RPMI7951 (cell line): ENCODE results near the gene GPC6. TPM values are rescaled to one million over a fixed set of nuclear protein-coding genes. Genes with fewer than 3 reads are reported as not detected.
"Not testable (repeated sequence)": the region's sequence is repeated elsewhere in the genome, so short reads cannot be mapped to it uniquely, and the experiment has no call there.

Experiments
- DNase-seq: peaks from one replicate; pipeline ENCODE4 v3.0.0-alpha.2; 2012; ENCODE audit warnings: low read depth
- total RNA-seq: library from RNA; depleted of rRNA; stranded (reverse); fragments of >200 nt; shearing (Covaris generic); gene quantifications from 2 replicates; pipeline ENCODE4 v1.2.3, GENCODE V29; 2014

GPC6 gene
- total RNA-seq, 1 experiment from 2014 or later = under 0.01 TPM

DNA sequence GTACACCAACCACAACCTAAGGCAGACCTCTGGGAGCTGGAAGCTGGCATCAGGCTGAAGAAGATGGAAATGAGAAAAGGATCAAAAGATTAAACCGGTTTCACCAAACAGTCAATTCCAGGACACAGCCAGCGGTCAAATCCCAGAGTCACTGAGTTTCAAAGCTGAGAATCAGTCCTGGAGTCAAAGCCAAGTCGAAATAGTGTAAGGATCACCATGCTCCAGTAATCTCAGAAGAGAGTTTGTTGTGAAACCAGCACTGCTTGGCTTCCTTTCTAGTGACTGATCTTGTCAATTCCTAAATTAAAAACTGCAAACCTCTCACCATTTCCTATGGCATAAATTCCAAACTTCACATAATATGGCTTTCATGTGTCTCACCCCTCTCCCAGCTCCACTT is 198.8 kb downstream of the GPC6 start:
- no peak for DNase-seq

DNA sequence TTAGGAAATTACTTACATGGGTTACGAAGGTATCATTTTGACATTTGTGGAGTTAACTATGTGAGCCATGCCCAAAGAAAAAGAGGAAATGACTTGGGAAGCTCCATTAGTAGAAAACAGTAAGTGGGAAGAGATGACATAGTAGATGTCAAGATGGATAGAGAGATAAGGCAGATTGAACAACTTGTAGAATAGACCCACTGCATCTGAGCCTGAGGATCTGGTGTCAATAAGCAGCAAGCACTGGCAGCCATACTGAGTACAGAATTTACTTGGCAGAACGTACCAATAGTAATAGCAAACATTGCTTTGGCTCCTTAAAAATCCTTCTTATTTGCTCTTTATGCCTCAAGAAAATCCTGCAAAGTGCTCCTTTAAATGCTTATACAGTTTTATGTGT is 203.8 kb downstream of the GPC6 start:
- DNase-seq = no peak

DNA sequence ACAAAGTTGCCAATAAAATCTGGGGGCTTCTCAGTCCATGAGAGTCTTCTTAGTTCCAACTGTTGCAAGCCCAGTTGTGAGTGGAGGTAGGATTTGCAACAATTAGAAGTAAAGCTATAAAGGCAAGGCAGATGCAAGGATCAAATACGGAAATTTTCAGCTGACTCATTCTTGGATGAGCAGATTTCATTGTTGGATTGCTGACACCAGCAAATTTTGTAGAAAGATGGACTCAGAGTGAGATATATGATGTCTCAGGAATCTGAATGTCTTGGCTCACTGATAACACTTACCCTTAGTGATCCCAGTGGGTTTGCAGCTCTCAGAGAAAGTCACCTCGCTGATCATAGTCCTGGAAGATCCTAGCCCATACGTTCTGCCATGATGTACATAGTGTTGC is 209.0 kb downstream of the GPC6 start:
- DNase-seq = no peak

DNA sequence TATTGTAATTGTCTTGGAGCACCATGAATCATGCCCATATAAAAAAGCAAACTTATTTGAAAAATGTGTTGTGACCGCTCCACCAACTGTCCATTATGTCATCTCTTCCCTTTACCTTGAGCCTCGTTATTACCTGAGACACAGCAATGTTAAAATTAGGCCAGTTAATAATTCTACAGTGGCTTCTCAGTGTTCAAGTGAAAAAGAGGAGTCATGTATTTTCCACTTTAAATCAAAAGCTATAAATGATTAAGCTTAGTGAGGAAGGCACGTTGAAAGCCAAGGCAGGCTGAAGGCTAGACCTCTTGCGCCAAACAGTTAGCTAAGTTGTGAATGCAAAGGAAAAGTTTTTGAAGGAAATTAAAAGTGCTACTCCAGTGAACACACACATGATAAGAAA is 210.5 kb downstream of the GPC6 start:
- no peak for DNase-seq

DNA sequence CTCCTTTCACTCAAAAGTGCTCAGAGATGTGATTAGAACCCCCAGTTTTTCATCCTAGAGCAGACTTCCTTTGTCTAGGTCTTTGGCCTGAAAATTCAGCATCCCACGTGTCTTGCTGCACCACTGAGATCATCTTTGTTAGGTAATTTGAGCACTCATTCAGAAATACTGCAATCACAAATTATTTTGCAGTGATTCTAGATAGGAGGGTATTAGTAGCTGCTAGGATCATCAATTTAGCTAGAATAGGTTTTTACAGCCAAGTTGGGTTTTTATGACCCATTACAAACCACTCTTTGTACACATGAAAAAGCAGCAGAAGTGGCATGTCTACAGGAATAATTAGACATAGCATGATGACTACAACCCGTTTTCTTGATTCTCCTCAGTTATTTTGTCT is 219.6 kb downstream of the GPC6 start:
- DNase-seq = no peak

DNA sequence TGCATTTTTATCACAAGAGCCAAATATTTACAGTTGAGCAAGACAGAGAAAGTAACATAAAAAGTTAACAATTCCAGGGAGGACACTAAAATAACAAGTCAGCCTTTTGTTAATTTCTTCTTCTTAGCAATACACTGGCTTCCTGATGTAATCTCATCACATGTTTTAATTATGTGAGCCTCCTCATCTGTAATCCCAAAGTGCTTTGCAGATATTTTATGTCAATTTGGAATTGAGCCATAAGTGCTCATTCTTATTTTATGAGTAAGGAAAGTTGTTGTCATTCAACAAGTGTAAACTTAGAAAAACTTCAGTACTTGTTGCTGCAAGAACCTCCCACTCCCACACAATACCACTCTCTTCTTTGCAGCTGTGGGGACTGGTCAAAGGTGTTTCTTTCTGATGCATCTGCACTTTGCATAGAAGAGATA is 223.6 kb downstream of the GPC6 start:
- DNase-seq = no peak

DNA sequence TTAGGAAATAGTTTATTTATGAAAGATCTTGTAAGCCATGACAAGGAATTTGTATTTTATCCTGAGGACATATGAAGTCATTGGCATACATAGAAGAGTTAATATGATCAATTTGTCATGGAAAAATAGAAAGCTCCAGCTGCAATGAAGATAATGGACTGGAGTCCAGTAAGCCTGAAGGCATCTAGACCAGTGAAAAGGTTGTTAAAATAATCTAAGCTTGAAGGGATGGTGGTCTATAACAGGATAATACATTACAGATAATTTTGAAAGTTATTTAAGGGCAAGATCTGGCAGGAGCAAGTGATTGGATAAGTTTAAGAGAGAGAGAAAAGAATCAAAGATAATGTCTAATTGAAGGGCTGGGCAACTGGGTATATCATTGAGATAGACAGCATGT is 224.2 kb downstream of the GPC6 start:
- no peak for DNase-seq

DNA sequence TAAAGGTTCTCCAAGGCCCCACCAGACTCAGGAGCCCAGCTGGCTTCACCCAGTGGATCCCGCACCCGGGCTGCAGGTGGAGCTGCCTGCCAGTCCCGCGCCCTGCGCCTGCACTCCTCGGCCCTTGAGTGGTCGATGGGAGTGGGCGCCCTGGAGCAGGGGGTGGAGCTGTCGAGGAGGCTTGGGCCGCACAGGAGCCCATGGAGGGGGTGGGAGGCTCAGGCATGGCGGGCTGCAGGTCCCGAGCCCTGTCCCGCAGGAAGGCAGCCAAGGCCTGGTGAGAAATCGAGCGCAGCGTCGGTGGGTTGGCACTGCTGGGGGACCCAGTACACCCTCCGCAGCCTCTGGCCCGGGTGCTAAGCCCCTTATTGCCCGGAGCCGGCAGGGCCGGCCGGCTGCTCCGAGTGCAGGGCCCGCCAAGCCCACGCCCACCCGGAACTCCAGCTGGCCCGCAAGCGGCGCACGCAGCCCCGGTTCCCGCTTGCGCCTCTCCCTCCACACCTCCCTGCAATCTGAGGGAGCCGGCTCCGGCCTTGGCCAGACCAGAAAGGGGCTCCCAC is 228.1 kb downstream of the GPC6 start:
- DNase-seq = not testable (repeated sequence)

DNA sequence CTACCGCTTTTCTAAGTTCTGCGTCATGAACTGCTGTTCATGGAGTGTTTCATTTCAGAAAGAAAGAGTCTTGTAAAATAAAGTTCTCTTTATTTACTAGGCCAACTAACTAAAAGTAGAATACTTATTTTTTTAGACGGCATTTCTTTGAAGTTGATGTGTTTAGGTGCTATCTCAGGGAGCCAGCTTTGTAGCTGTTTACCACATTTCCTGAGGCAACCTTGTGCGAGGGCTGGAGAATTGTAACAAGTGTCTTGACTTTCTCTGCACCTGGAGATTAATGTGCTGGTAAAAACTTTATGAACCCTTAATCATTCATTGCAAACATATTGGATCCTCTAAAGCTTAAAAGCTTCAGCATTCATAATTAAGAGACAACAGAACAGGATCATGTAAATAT is 229.3 kb downstream of the GPC6 start:
- DNase-seq = no peak

DNA sequence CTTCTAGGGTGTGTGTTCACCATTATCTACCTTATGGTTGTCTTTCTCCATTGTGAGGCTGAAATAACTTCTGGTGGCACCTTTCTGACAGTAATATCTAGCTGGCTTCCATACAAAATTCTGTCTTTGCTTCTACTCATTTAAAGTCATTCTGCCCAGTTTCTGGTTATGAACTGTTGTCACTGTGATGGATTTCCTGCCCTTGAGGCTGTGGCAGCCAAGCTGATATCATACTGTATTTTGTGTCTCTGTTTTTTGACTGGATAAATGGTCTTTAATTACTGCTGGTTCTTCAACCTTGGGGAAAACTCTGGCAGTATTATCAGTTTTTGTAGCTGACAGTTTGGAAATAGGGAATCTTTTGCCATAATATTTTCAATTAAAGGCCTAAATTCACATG is 233.4 kb downstream of the GPC6 start:
- no peak for DNase-seq

DNA sequence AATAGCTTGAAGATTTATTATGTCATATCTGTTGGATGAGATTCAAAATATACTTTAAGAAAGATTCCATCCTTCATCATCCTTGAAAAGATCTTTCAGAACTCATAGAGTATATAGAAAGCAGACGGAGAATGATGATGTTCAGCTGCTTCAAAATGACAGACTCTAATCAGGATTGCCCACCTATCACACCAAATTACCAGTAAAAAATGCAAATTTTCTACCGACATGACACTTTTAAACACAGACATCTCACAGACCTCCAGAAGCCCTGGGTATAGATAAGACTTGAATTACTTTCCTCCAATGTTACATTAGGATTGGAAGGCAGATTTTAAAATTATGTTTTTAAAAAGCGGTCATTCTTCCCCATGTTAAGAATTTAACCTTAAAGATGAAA is 235.5 kb downstream of the GPC6 start:
- DNase-seq = no peak

DNA sequence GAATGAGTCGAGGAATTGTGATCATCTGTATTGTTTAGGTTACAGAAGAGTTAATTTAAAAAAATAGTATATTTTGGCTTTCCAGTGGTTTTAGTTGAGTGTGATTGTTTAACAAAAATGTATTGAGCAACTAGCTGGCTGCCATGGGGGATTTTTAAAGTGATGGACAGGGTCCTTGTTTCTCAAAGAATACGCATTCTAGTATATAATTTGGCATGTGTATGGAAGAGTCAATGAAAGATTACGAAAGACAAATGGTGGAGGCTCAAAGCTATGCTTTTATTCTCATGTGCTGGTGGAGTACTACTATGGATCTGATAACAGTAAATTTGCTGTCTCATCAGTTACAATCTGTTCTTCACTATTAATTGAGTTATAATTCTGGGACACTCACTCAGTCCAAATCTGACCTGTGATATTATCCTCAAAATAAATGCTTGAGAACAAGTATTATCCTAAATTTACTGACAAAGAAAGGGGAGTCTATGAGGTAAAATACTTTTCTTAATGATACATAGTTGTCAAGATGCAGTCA is 240.0 kb downstream of the GPC6 start:
- no peak for DNase-seq

DNA sequence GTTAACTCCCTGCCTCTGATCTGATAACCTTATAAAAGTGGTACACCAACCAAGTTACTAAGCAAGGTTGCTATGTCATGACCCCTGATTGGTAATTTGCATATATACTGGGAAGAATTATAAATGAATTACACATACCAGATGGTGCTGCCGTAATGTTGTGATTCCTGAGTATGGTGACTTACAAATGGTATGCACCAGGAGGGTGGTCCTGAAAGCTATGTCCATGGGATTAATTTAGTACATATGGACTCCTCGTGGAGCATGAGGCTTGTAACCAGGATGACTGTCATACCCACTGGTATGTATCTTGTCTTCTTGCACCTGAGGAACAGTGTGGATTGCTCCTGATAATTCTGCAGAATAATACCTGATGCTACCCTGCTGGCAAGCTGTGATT is 240.6 kb downstream of the GPC6 start:
- no peak for DNase-seq

DNA sequence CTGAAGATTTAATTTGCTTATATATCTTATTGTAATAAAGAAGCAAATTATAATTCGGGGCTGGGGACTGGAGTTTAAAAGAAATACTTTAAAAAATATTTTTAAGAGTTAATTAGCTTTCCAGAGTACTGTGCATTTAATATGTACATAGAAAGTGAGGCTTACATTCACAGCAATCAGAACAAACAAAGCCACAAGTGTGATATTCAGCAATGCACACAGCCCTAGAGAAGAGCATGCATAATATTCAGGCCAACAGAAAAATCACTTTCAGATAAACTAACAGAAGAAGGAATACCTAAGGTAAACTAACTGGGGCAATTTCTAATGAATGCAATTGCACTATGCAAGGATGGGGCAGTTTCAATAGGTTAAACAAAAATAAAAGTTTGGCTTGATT is 241.8 kb downstream of the GPC6 start:
- DNase-seq = no peak

DNA sequence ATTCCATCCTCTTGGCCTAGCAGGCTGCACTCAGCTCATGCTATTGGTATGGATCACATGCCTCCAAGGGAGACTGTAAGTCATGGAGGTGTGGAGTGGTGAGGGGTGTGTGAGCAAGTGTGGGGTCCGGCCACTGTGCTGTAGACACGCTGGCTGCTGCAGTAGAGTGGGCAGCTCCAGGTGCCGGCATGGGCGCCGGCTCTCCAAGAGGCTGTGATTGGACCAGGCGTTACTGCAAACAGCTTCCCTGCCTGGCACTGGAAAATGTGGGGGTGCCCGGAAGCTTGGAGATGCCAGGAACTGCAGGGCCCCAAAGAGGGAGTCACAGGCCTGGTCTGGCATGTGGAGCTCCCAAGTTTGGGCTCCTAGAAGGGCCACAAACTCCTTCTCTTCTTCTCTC is 245.7 kb downstream of the GPC6 start:
- no peak for DNase-seq

DNA sequence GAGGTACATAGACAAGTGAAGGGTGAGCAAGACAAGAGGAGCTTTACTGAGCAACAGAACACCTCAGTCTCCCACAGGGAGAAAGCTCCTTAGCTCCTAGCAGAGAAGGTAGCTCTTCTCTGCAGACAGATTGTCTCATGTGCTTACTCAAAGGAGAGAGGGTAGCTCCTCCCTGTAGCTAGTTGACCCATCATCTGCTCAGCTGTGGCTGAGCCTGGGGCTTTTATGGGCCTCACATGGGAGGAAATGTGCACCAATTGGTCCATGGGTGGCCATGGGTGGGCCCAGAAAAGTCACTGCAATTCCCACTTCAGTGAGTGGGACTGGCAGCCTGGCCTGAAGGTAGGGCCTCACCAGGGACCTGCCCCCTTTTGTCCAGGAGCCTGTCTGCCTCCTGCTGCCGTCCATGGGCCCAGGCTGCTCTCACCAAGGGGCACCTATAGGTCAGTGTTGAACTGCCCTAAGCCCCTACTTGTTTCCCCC is 246.2 kb downstream of the GPC6 start:
- no peak for DNase-seq

DNA sequence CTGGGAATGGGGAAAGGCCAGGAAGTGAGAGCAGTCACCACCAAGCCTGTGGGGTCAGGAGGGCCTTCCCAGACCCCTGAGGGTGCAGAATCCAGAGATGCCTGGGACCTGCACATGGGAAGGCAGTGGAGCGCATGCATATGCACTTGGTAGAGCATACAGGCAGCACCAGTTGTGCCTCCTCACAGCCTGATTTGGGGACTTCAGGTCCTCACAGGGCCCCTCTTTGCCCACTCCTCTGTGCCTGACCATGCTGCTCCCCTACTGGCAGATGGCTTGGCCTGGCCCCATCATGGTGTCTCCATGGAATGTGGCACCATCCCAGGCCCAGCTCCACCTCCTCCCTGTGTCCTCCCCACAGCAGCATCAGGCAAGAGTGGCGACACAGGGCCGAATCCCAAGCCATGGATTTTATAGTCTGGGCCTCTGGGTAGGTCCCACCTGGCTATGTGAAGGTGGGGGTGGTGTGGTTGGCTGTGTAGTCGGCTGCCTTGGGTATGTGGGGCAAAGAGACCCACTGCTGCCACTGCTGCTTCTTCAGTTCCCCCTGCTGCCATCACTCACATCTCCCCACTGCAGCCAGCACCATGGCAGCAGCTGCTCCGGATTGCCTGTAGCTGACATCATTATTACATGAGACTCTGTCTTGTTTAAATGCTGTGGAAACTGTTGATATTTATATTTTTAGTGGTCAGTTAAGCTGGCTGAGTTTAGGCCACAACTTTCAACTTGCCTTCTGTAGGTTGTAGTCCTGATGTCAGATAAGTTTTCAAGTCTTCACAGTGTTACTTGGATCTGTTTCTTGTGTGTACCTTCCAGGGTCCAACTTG is 247.0 kb downstream of the GPC6 start:
- no peak for DNase-seq

DNA sequence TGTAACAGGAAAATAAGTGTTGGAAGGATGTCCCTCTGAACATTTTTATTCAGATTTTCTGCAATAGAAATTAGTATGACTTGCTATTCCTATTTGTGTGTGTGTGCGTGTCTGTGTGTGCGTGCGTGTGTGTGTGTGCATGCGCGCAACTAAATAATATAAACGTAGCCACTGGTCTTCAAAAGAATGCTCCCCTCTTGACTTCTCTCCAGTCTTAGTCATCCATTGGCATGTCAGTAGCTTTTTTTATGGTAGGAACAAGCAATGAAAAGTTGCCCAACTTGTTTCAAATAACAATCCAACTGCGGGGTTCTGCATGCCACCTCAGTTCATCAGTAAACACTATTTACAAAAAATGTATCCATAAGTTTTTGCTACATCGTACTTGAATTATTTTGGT is 249.6 kb downstream of the GPC6 start:
- no peak for DNase-seq

DNA sequence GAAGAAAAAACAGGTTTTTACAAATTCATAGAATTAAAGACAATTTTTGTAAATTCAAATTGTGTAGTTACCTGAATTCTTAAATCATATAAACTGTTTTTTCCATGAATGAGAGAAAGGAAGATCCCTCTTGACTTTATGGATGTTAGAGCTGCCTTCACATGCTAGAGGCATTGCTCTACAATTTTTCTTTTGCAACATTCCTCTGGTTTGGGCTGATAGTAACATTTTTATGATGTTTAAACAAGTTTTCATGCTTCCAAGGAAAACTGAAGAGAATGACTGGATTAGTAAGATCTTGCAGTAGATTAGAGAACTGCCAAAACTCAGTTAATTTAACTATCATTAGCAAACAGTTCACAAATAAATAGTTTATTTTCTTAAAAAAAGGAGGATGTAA is 250.6 kb downstream of the GPC6 start:
- DNase-seq = no peak

DNA sequence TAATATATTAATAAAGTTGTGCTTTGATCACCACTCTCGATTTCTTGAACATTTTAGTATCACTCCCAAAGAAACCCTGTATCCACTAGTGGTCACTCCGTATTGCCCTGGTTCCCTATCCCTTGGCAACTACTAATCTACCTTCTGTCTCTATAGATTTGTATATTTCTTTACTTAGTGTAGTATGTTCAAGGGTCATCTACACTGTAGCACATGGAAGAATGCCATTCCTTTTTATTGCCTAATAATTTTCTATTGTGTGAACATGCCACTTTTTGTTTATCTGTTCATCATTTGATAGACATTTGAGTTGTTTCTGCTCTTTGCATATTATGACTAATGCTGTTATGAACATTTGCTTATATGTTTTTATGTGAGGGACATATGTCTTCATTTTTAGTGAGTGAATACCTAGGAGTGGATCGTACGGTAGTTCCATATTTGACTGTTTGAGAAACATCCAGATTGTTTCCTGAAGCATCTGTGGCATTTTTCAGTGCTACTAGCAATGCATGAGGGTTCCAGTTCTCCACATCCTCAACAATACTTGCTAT is 254.0 kb downstream of the GPC6 start:
- no peak for DNase-seq

DNA sequence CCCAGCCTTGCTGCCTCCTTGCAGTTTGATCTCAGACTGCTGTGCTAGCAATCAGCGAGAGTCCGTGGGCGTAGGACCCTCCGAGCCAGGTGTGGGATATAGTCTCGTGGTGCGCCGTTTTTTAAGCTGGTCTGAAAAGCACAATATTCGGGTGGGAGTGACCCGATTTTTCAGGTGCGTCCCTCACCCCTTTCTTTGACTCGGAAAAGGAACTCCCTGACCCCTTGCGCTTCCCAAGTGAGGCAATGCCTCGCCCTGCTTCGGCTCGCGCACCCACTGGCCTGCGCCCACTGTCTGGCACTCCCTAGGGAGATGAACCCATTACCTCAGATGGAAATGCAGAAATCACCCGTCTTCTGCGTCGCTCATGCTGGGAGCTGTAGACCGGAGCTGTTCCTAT is 269.5 kb downstream of the GPC6 start:
- not testable (repeated sequence) for DNase-seq

DNA sequence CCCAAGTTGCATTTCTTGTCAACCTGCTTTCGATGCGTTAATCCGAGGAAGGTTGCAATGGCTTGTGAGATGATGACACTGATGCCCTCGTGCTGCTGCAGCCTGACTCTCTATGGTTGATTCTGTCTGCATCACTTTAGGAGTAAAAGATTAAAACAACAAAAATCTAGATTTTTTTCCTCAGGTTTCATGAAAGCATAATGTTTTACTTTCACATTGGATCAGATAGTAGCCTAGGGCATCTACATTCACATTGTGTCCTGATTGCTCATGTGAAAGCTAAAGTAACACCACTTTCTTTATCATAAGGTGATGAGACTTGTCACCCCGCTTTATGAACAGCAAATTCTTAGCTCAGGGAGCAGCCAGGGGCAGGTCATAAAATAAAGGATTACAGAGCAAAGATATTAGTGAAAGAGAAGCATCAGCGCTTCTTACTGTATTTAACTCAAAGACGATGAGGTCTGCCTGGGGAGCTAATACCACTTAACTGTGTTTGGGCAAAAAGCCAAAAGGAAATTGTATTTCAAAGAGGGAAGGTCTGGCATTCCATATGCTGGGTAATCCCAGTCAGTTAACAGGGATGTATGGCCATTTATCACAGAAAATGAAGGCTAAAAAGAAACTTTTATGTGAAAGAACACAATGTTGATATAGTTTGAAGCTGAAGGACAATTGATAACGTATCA is 270.5 kb downstream of the GPC6 start:
- no peak for DNase-seq
